Transverse colon (tissue), 4 donors: ENCODE measurements around the gene MACROD1. TPM values are rescaled to one million over a fixed set of nuclear protein-coding genes. Genes with fewer than 3 reads are reported as not detected.

Experiments used
- DNase-seq: peaks from one replicate; pipeline ENCODE4 v3.0.0-alpha.2; 2019
- H3K27ac ChIP-seq, 4 donors: fragments of 200-600 bp; sonication (generic); 2 replicates each; pipeline ENCODE4 v1.5.1; 2016 to 2018; ENCODE audit warnings: inconsistent platforms in 4 of 4
- H3K27me3 ChIP-seq: fragments of 200-600 bp; sonication (generic); 2 replicates; pipeline ENCODE4 v1.5.1; 2017; ENCODE audit warnings: inconsistent platforms
- H3K36me3 ChIP-seq, 4 donors: fragments of 200-600 bp; sonication (generic); 2 replicates each; pipeline ENCODE4 v1.5.1; 2017 to 2019; ENCODE audit warnings: inconsistent platforms in 4 of 4
- H3K4me1 ChIP-seq, 4 donors: fragments of 200-600 bp; sonication (generic); 2 replicates each; pipeline ENCODE4 v1.5.1; 2017 to 2020; ENCODE audit warnings: inconsistent platforms in 4 of 4
- H3K4me3 ChIP-seq, 4 donors: fragments of 200-600 bp; sonication (generic); 1 replicate in 1 of 4; 2 replicates in 3 of 4; pipeline versions ENCODE4 v1.5.1 to v1.6.1; 2017 to 2019; ENCODE audit warnings: inconsistent platforms in 4 of 4
- H3K9me3 ChIP-seq, 2 donors: fragments of 200-600 bp; sonication (generic); 2 replicates each; pipeline ENCODE4 v1.5.1; 2017 to 2019; ENCODE audit warnings: inconsistent platforms in 2 of 2
- CTCF ChIP-seq, 5 experiments: fragments of 200-600 bp in 3 of 5; fragments of 450-650 bp in 2 of 5; sonication (generic) in 3 of 5; IDR thresholded peaks; 1 replicate in 2 of 5; 2 replicates in 3 of 5; pipeline ENCODE4 v1.5.1; 2016 to 2017; ENCODE audit warnings: antibody characterized with exemption in 5 of 5, inconsistent platforms in 3 of 5, mild to moderate bottlenecking in 2 of 5, moderate library complexity in 1 of 5
- EP300 ChIP-seq: sonication (generic); formaldehyde crosslinking; IDR thresholded peaks from one replicate; pipeline ENCODE4 v1.6.1; 2017; ENCODE audit warnings: antibody characterized with exemption, low read depth
- POLR2A ChIP-seq: fragments of 450-650 bp; IDR thresholded peaks from one replicate; pipeline ENCODE4 v1.6.1; 2016; ENCODE audit warnings: antibody characterized with exemption, mild to moderate bottlenecking, moderate library complexity
- POLR2AphosphoS5 ChIP-seq, 3 donors: sonication (generic); formaldehyde crosslinking; IDR thresholded peaks; one replicate each; pipeline ENCODE4 v1.6.1; 2016; ENCODE audit warnings: antibody characterized with exemption in 3 of 3
- WGBS, 2 donors: methylation state at CpG; one replicate each; pipeline ENCODE4 v1.1.5; 2018; ENCODE audit warnings: low coverage in 1 of 2; 5-methylcytosine and 5-hydroxymethylcytosine counted together
- in situ Hi-C, 4 donors: fragments of 200-750 bp; cut with MboI; loops; one replicate each; pipeline versions ENCODE4 v1.15.0 to v1.15.1; 2017; ENCODE audit warnings: low sequenced_read_pairs in 3 of 4, low pct_ligation_motif_present in 1 of 4, low pct_unique_long_range_greater_than_20kb in 1 of 4
- intact Hi-C: fragments of 100-400 bp; cut with DNase I; formaldehyde crosslinking; loops from one replicate; pipeline ENCODE4 v1.15.1; 2023; ENCODE audit warnings: low total_unique reads
- total RNA-seq, 4 donors: library from RNA; depleted of rRNA; stranded (reverse); fragments of >200 nt; gene quantifications; one replicate each; pipeline ENCODE4 v1.1.0, GENCODE V29; 2016

MACROD1 gene
- total RNA-seq, 4 donors from 2014 or later, result 42.9 to 50.7 (median 50.1) TPM

- no peaks in the 10 kb centered on the region for H3K27me3 ChIP-seq
- H3K36me3 ChIP-seq, result no peaks in the 10 kb centered on the region
- peaks cover 6 to 46% (median 23%) of the 10 kb centered on the region in 4 donors for H3K4me1 ChIP-seq
- no peaks in the 10 kb centered on the region for H3K9me3 ChIP-seq
- in situ Hi-C loops (no loop called here), intact Hi-C loops (no loop called here)
- TF ChIP-seq EP300, result no peak
- TF ChIP-seq POLR2AphosphoS5 (IDR thresholded peaks at IDR 0.05), result no peak
- TF ChIP-seq CTCF (IDR thresholded peaks at IDR 0.05), result no peak
- no peak for TF ChIP-seq POLR2A
- peak overlapping the region in 2 of 4 donors; percentile 62 to 74 for H3K27ac ChIP-seq
- H3K4me3 ChIP-seq, result no peak overlapping the region
- 92 to 94% methylated on average over 4 to 13 of the region's 13 CpGs for WGBS, 2 donors
- DNase-seq, result no peak
These were observed 72.5 kb downstream of the MACROD1 start for GRCh38 chr11:64093233-64094039.

- Histone ChIP-seq H3K9me3 (no peaks in the 10 kb centered on the region), H3K27me3 (no peaks in the 10 kb centered on the region), H3K4me1 (peaks cover 6 to 47% (median 23%) of the 10 kb centered on the region in 4 donors), H3K36me3 (no peaks in the 10 kb centered on the region), H3K27ac (no peak overlapping the region), H3K4me3 (no peak overlapping the region)
- no peak for TF ChIP-seq POLR2AphosphoS5 (IDR thresholded peaks at IDR 0.05)
- no peak for TF ChIP-seq CTCF (IDR thresholded peaks at IDR 0.05)
- no peak for TF ChIP-seq EP300
- TF ChIP-seq POLR2A, result no peak
- in situ Hi-C loops (no loop called here), intact Hi-C loops (no loop called here)
- 92% methylated on average over 8 of the region's 8 CpGs; no CpG with 5 or more reads in 1 of the 2 donors for WGBS, 2 donors
- DNase-seq, result no peak
These were observed 73.2 kb downstream of the MACROD1 start for GRCh38 chr11:64092761-64093136.

- TF ChIP-seq POLR2AphosphoS5 (IDR thresholded peaks at IDR 0.05), result no peak
- TF ChIP-seq EP300, result no peak
- no peak for TF ChIP-seq POLR2A
- TF ChIP-seq CTCF (IDR thresholded peaks at IDR 0.05), result no peak
- intact Hi-C loops (no loop called here), in situ Hi-C loops (no loop called here)
- H3K36me3 ChIP-seq, result no peaks in the 10 kb centered on the region
- H3K4me3 ChIP-seq, result no peak overlapping the region
- no peaks in the 10 kb centered on the region for H3K9me3 ChIP-seq
- WGBS, 2 donors, result 81 to 83% methylated on average over 8 to 15 of the region's 15 CpGs
- no peak overlapping the region for H3K27ac ChIP-seq
- DNase-seq, result no peak
- no peaks in the 10 kb centered on the region for H3K27me3 ChIP-seq
- H3K4me1 ChIP-seq, result peaks cover 6 to 47% (median 24%) of the 10 kb centered on the region in 4 donors
These were observed 73.7 kb downstream of the MACROD1 start for GRCh38 chr11:64092111-64092760.

GRCh38 chr11:64090806-64091516 lies 75.0 kb downstream of the MACROD1 start:
- Histone ChIP-seq H3K9me3 (no peaks in the 10 kb centered on the region), H3K36me3 (no peaks in the 10 kb centered on the region), H3K4me3 (no peak overlapping the region), H3K4me1 (peaks cover 6 to 45% (median 28%) of the 10 kb centered on the region in 4 donors), H3K27me3 (no peaks in the 10 kb centered on the region), H3K27ac (no peak overlapping the region)
- 76% methylated on average over 11 of the region's 11 CpGs; no CpG with 5 or more reads in 1 of the 2 donors for WGBS, 2 donors
- TF ChIP-seq EP300 (no peak), POLR2AphosphoS5 (IDR thresholded peaks at IDR 0.05) (no peak), POLR2A (no peak), CTCF (IDR thresholded peaks at IDR 0.05) (no peak)
- DNase-seq, result no peak
- in situ Hi-C loops, result no loop called here
- intact Hi-C loops, result no loop called here
